Right ventricle myocardium superior (tissue), 1 donor: ENCODE data around the gene IL13RA2. TPM values are rescaled to one million over a fixed set of nuclear protein-coding genes. Genes with fewer than 3 reads are reported as not detected.

ENCODE experiments used
- ATAC-seq: fragments of 200-7000 bp; cut with Tn5 transposase; one replicate; pipeline ENCODE4 v1.9.1; 2020; ENCODE audit warnings: mild to moderate bottlenecking; ENCODE audit not compliant: poor library complexity
- DNase-seq: peaks from one replicate; pipeline ENCODE4 v3.0.0-alpha.2; 2020
- intact Hi-C: fragments of 100-400 bp; cut with DNase I; formaldehyde crosslinking; loops from one replicate; pipeline ENCODE4 v1.11.2; 2022
- total RNA-seq: library from RNA; stranded (reverse); fragmentation: NEBNext Ultra II Directional; extraction: Animal tissue kit (Norgen Biotek cat#: 25700); gene quantifications from one replicate; pipeline ENCODE4 v1.2.1, GENCODE V29; 2021
- donor health status: DM: no; HTN: yes; CAD: no; lungs with severe emphysema.

Gene IL13RA2
- total RNA-seq, 1 donor from 2014 or later = not detected

DNA sequence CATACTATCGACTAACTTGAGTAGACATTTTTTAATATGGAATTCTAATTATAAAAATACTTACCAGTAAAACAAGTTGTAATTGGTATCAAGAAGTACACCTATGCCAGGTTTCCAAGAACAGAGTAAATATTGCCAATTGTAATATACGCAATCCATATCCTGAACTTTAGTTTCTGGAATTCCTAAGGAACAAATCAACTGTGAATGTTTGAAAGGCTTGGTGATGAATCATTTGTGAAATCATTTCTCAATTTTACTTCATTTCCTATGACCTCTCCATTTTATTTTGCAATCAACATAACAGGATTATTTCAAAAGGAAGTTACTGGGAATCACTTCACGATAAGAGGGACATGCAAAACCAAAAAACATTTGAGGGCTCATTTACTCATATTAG lies 3.7 kb downstream of the IL13RA2 start:
- ATAC-seq (no peak), DNase-seq (no peak)
- intact Hi-C loops = no loop called here

- DNase-seq (no peak), ATAC-seq (no peak)
- intact Hi-C loops = no loop called here
Measured at GRCh38 chrX:115011428-115011827, 6.0 kb downstream of the IL13RA2 start.

DNA sequence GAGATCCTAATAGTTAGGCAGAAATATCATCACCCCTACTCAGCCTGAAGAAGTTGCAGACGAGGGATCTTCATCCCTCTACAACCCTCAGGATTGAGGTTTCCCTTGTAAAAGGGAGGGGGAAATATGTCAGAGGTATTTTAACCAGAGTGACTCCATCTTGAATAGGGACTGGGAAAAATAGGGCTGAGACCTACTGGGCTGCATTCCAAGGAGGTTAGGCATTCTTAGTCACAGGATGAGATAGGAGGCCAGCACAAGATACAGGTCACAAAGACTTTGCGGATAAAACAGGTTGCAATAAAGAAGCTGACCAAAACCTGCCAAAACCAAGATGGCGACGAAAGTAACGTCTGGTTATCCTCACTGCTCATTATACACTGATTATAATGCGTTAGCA lies 17.5 kb downstream of the IL13RA2 start:
- ATAC-seq (no peak), DNase-seq (no peak)
- intact Hi-C loops = no loop called here

- DNase-seq (no peak), ATAC-seq (no peak)
Measured at GRCh38 chrX:114997779-114998178, 19.6 kb downstream of the IL13RA2 start.

GRCh38 chrX:114985967-114986592 lies 31.3 kb downstream of the IL13RA2 start:
- intact Hi-C loops = no loop called here

More at GRCh38 chrX:114997779-114998178, 19.6 kb downstream of the IL13RA2 start:
- intact Hi-C loops = no loop called here

DNA sequence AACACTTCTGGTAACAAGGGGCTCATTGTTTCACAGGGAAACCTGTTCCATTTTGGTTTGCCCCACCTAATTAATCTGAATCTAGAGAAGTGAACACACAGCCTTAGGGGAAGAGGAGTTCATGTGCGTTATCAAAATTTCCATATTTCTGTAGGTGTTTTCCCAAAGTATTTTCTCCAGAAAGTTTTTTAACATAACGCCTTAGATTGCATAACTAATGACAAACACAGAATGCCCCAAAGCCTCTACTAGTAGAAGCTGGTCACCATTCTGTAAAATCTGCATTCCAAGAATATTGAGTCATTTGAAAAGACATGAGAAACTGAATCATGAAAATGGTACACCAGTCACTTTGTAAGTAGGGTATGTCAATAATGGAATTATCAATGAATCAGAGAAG lies 41.1 kb downstream of the IL13RA2 start:
- DNase-seq = no peak
- intact Hi-C loops = no loop called here

More at GRCh38 chrX:114985967-114986592, 31.3 kb downstream of the IL13RA2 start:
- ATAC-seq (no peak), DNase-seq (no peak)

DNA sequence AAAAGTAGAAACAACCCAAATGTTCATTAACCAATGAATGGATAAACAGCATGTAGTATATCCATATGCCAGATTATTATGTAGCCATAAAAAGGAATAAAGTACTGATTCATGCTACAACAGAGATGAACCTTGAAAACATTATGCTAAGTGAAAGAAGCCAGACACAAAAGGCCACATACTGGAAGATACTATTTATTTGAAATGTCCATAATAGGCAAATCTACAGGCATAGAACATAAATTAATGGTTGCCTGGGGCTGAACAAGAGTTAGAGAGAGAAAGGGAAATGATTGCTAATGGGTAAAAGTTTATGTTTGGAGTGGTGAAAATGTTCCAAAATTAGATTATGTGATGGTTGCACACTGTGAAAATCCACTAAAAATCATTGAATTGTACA lies 44.4 kb downstream of the IL13RA2 start:
- intact Hi-C loops = no loop called here
- no peak for DNase-seq
- ATAC-seq = no peak

More for the DNA sequence above, 41.1 kb downstream of the IL13RA2 start:
- no peak for ATAC-seq

- ATAC-seq (no peak), DNase-seq (no peak)
- intact Hi-C loops = no loop called here
Measured at GRCh38 chrX:114970806-114971205, 46.6 kb downstream of the IL13RA2 start.

- intact Hi-C loops = loop anchor here (10.0 kb wide), 1 partner anchor 340 kb away; no protein-coding TSS in a partner anchor
- ATAC-seq (no peak), DNase-seq (no peak)
Measured at GRCh38 chrX:114964374-114964773, 53.0 kb downstream of the IL13RA2 start.

GRCh38 chrX:114962209-114962608 lies 55.2 kb downstream of the IL13RA2 start:
- intact Hi-C loops = loop anchor here (10.0 kb wide), 1 partner anchor 337 kb away; no protein-coding TSS in a partner anchor
- ATAC-seq (no peak), DNase-seq (no peak)

DNA sequence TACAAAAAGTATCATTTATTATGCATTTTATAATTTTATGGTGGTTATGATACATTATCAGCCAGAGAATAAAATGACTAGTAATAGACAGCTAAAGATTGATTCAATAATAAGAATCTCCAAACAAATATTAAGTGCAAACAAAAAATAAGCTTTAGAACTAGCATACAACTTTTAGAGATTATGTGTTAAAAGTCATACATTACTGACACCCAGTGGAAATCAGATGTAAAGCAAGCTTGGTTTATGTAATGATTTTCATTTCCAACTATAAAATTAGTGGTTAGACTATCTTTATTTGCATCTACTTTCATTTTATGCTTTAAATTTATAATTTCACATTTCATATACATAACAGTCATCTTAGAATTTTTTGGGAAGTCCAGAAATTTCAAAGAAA lies 57.7 kb downstream of the IL13RA2 start:
- no peak for DNase-seq
- no peak for ATAC-seq
- intact Hi-C loops = loop anchor here (10.0 kb wide), 2 partner anchors 195 to 335 kb away; no protein-coding TSS in a partner anchor

Other genes with a start within 250 kb of the IL13RA2 start
- gene RBMXL3, start 171.8 kb upstream of the IL13RA2 start, total RNA-seq = not detected
- gene LRCH2, start 216.5 kb upstream of the IL13RA2 start, total RNA-seq = 1.0 TPM